Neutrophil (primary cell): ENCODE measurements around the gene CCDC30.

ENCODE experiments used
- H3K27ac ChIP-seq: fragments of 200-600 bp; sonication (generic); 2 replicates; pipeline ENCODE4 v1.5.1; 2016; ENCODE audit warnings: mild to moderate bottlenecking, moderate library complexity
- H3K27me3 ChIP-seq: fragments of 200-600 bp; sonication (generic); 2 replicates; pipeline ENCODE4 v1.6.0; 2016; ENCODE audit warnings: mild to moderate bottlenecking
- H3K36me3 ChIP-seq: fragments of 200-600 bp; sonication (generic); 2 replicates; pipeline ENCODE4 v1.5.1; 2017
- H3K4me1 ChIP-seq, 2 experiments: fragments of 200-600 bp in 1 of 2; sonication (generic) in 1 of 2; 1 replicate in 1 of 2; 2 replicates in 1 of 2; pipeline versions ENCODE4 v1.5.1 to v1.6.1; 2013 to 2016; ENCODE audit warnings: low read depth in 1 of 2, low read length in 1 of 2, mild to moderate bottlenecking in 1 of 2, moderate library complexity in 1 of 2; ENCODE audit not compliant: control insufficient read depth in 1 of 2, insufficient read depth in 1 of 2
- H3K4me3 ChIP-seq, 2 experiments: fragments of 200-600 bp in 1 of 2; sonication (generic) in 1 of 2; 1 replicate in 1 of 2; 2 replicates in 1 of 2; pipeline ENCODE4 v1.5.1; 2013 to 2016; ENCODE audit warnings: low read depth in 1 of 2, low read length in 1 of 2, mild to moderate bottlenecking in 1 of 2, moderate library complexity in 1 of 2
- H3K9me3 ChIP-seq: fragments of 200-600 bp; sonication (generic); 2 replicates; pipeline ENCODE4 v1.5.1; 2016
- TF ChIP-seq, protein P1 (sequence below): fragments of 200-600 bp; sonication (generic); IDR thresholded peaks from 2 replicates; pipeline ENCODE4 v1.5.1; 2016; ENCODE audit warnings: antibody characterized with exemption

The CCDC30 gene

DNA sequence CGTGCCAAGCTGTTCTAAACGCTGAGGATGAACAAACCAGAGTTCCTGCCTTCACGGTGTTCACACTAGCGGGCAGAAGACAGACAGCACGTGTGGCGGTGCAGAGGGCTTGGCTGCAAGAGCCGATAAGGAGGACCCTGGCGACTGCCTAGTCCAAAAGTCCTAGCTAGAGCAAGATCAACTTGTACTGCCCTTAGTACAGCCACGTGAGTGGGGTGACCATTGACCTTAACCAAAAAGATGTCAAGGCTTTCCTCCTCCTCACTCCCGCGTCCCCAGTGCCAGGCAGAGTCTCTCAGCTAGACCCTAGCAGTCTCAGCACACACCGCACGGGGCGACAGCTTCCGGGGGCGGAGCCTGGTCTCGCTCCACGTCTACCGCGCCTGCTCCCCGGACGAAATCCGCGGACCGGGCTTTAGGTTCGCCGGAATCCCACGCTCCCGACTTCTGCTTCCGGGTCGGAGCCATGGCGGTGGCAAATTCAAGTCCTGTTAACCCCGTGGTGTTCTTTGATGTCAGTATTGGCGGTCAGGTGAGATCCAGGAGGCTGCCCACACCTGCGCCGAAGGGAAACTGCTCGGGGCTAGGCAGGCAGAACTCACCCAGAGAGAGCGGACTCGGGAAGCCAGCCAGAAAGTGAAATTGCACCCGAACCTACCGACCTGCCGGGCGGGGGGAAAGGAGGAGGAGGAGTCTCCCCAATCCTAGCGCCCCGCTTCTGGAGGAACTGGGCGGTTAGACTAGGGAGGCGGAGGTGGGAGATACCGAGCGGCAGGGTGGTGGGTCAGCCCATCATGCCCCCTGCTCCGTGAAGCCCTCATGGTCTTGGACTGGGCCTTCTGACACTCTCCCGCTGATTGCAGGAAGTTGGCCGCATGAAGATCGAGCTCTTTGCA, 195.1 kb downstream of the CCDC30 start, which contains the start of gene PPIH:
Gene PPIH (plus strand): TSS at position 443 of the 896 bp plus-strand sequence. CDS start 24 bp downstream, at position 467.
- H3K4me3 ChIP-seq, result peak within 1 kb of the TSS; percentile 67 to 88
- TF ChIP-seq, protein P1, sequence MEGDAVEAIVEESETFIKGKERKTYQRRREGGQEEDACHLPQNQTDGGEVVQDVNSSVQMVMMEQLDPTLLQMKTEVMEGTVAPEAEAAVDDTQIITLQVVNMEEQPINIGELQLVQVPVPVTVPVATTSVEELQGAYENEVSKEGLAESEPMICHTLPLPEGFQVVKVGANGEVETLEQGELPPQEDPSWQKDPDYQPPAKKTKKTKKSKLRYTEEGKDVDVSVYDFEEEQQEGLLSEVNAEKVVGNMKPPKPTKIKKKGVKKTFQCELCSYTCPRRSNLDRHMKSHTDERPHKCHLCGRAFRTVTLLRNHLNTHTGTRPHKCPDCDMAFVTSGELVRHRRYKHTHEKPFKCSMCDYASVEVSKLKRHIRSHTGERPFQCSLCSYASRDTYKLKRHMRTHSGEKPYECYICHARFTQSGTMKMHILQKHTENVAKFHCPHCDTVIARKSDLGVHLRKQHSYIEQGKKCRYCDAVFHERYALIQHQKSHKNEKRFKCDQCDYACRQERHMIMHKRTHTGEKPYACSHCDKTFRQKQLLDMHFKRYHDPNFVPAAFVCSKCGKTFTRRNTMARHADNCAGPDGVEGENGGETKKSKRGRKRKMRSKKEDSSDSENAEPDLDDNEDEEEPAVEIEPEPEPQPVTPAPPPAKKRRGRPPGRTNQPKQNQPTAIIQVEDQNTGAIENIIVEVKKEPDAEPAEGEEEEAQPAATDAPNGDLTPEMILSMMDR, result peak; percentile 65
- H3K27me3 ChIP-seq, result no peaks in the 10 kb centered on the region
- H3K4me1 ChIP-seq, result peaks cover 16 to 19% of the 10 kb centered on the region in 2 experiments
- H3K27ac ChIP-seq, result peak within 1 kb of the TSS; percentile 67
- H3K36me3 ChIP-seq, result no peaks in the 10 kb centered on the region
- H3K9me3 ChIP-seq, result no peaks in the 10 kb centered on the region

DNA sequence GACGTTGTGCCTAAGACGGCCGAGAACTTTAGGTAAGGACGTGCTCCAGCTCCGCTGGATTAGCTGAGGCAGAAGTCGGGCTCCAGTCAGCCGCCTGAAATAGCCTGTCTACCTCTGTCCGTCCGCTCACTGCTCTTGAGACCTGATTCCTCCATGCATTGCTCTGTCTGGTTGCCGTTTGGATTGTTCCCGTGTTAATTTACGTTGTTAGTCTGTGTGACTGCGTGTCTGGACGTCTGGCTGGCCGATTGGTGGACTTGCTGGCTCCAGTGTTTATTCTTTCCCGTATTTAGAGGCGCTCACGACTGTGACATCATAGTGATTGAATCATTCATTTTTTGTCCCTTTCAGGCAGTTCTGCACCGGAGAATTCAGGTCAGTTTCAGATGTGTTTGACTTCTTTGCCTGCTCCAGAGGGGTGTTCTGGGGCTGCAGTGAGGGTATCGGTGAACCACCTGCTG, 195.8 kb downstream of the CCDC30 start:
- H3K4me3 ChIP-seq, result peak overlapping the region; percentile 67 to 88
- peaks cover 16 to 19% of the 10 kb centered on the region in 2 experiments for H3K4me1 ChIP-seq
- no peaks in the 10 kb centered on the region for H3K27me3 ChIP-seq
- TF ChIP-seq, protein P1, result no peak
- H3K36me3 ChIP-seq, result no peaks in the 10 kb centered on the region
- H3K27ac ChIP-seq, result peak overlapping the region; percentile 67
- H3K9me3 ChIP-seq, result no peaks in the 10 kb centered on the region

DNA sequence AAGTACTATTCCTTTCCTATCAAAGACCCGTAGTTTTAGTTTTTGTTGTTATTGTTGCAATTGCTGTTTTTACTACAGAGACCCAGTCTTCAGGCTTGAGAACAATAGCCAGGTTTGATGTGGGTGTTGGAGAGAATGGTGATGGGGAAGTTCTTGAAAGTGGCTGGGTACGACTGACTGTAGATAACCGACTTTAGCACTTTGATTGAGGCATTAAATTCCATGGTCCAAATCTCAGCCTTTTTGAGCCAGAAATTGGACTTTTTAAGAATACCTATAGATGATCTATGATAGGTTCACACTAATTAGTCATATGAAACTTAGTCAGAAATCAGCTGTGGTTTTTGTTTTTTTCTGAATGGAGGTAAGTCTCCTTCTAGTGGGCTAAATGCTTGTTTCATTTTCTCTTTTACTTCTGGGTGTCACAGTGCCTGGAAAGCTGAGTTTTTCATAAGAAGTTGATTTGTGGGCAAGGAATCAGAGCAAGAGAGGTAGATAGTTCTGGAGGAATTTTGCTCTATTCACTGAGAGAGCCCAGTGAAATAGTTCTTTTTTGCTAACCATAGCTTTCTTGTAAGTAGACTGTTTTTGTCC, 197.9 kb downstream of the CCDC30 start:
- TF ChIP-seq, protein P1, result no peak
- Histone ChIP-seq H3K4me1 (peaks cover 16 to 19% of the 10 kb centered on the region in 2 experiments), H3K9me3 (no peaks in the 10 kb centered on the region), H3K36me3 (peaks cover 21% of the 10 kb centered on the region), H3K4me3 (no peak overlapping the region), H3K27me3 (no peaks in the 10 kb centered on the region), H3K27ac (no peak overlapping the region)

DNA sequence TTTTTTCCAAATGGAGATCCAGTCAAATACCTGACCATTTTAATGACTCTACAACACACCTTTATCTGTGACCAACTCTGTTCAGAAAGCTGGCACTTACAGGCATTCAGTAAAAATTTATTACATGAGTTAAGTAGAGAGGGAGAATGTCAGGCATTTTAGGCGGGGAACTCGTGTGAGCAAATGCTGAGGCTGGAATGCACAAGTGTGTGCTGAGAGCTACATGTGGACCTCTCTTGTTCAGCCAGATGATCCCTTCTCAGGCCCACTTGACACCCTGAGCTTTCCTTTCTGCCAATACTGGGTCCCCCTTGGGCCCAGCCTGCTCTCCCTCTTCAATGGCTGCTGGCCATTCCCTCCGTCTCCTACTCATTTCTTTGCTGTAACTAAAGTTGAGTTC, 206.8 kb downstream of the CCDC30 start:
- Histone ChIP-seq H3K9me3 (no peaks in the 10 kb centered on the region), H3K4me1 (no peaks in the 10 kb centered on the region), H3K36me3 (peaks cover 45% of the 10 kb centered on the region), H3K27ac (no peak overlapping the region), H3K4me3 (no peak overlapping the region), H3K27me3 (no peaks in the 10 kb centered on the region)
- TF ChIP-seq, protein P1, result no peak

DNA sequence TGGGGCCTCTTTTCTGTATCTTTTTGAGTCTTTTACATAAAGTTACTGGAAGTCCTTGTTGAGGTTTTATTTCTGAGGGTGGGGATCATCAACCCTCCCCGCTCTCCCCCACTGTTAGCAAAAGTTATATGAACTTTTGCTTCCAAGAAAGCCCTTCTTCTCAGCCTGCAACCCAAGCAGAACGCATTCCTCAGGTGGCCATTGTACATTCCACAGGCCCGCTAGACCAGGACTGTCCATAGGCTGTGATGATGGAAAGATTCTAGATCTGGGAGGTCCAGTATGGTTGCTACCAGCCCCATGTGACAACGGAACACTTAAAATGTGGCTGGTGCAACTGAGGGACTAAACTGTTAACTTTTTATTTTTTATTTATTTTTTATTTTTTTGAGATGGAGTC, 207.3 kb downstream of the CCDC30 start:
- H3K36me3 ChIP-seq, result peaks cover 45% of the 10 kb centered on the region
- no peak overlapping the region for H3K4me3 ChIP-seq
- H3K27ac ChIP-seq, result no peak overlapping the region
- TF ChIP-seq, protein P1, result no peak
- H3K4me1 ChIP-seq, result no peaks in the 10 kb centered on the region
- H3K27me3 ChIP-seq, result no peaks in the 10 kb centered on the region
- no peaks in the 10 kb centered on the region for H3K9me3 ChIP-seq
